ENCODE results near the gene ARMC9. TPM values are rescaled to one million over a fixed set of nuclear protein-coding genes. Genes with fewer than 3 reads are reported as not detected.

The ARMC9 gene
- total RNA-seq, 1 experiment from 2014 or later = 42.7 TPM

DNA sequence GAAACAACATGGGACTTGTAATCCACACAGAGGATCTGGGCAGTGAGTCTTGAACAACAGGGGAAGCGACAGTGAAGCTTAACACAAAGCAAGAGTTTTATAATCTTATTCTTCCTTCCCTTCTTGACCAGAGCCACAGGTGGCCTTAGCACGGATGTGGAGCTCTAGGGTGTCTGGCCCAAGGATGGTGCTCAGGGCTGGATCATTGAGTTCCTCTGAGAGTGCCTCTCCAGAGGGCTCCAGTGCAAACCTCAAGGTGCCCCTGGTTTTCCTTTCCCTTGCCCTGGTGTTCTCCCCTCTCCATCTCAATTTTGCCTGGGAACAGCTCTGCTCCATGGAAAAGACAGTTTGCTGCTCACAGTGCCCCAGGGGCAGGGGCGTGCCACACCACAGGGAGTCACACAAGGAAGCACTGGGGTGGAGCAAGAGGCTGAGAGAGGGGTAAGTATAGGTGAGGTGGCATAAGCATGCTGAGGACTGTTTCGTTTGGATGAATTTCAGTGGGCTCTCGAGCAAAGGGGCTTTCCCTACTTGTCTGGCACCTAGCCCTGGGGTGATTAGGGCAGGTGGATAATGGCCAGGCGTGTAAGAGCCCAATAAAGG lies 108.5 kb downstream of the ARMC9 start:
- intact Hi-C loops (cut with micrococcal nuclease; ENCODE audit: unreplicated experiment) = no loop called here
- no peak for ATAC-seq
- BruUV-seq (replicated peaks) = no TSS peak
- Histone ChIP-seq H3K9me3 (ENCODE audit: control insufficient read depth, insufficient read depth, low read depth, low read length) (no peaks in the 10 kb centered on the region), H3K27me3 (ENCODE audit: control insufficient read depth, insufficient read depth, low read length) (no peaks in the 10 kb centered on the region), H3K4me1 (ENCODE audit: control insufficient read depth, insufficient read depth, low read length) (peaks cover 4% of the 10 kb centered on the region), H3K36me3 (ENCODE audit: control insufficient read depth, insufficient read depth, low read length) (no peaks in the 10 kb centered on the region), H3K4me3 (ENCODE audit: low read depth in 2 of 2, low read length in 2 of 2) (no peak overlapping the region), H3K27ac (ENCODE audit: low read length) (no peak overlapping the region)
- ChIA-PET CTCF (interaction anchor here (0.7 to 1.2 kb wide), 2 partner anchors 10 to 105 kb away, joined by 3 read pairs; no protein-coding TSS in a partner anchor), POLR2A (no interaction called here)
- in situ Hi-C loops (cut with HindIII; ENCODE audit: low pct_unique_long_range_greater_than_20kb, low sequenced_read_pairs) = loop anchor here (25.0 kb wide), 1 partner anchor 105 kb away; no protein-coding TSS in a partner anchor
- TF ChIP-seq SIN3A (IDR thresholded peaks at IDR 0.05; ENCODE audit: borderline replicate concordance, insufficient read depth, low read depth, low read length) (no peak), TCF7L2 (IDR thresholded peaks at IDR 0.05; ENCODE audit: low read depth, low read length) (no peak), POLR2AphosphoS5 (IDR thresholded peaks at IDR 0.05; ENCODE audit: low read depth, low read length) (no peak)
- TF ChIP-seq, protein P1, sequence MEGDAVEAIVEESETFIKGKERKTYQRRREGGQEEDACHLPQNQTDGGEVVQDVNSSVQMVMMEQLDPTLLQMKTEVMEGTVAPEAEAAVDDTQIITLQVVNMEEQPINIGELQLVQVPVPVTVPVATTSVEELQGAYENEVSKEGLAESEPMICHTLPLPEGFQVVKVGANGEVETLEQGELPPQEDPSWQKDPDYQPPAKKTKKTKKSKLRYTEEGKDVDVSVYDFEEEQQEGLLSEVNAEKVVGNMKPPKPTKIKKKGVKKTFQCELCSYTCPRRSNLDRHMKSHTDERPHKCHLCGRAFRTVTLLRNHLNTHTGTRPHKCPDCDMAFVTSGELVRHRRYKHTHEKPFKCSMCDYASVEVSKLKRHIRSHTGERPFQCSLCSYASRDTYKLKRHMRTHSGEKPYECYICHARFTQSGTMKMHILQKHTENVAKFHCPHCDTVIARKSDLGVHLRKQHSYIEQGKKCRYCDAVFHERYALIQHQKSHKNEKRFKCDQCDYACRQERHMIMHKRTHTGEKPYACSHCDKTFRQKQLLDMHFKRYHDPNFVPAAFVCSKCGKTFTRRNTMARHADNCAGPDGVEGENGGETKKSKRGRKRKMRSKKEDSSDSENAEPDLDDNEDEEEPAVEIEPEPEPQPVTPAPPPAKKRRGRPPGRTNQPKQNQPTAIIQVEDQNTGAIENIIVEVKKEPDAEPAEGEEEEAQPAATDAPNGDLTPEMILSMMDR (IDR thresholded peaks at IDR 0.05) = no peak
- TF ChIP-seq, protein P2, sequence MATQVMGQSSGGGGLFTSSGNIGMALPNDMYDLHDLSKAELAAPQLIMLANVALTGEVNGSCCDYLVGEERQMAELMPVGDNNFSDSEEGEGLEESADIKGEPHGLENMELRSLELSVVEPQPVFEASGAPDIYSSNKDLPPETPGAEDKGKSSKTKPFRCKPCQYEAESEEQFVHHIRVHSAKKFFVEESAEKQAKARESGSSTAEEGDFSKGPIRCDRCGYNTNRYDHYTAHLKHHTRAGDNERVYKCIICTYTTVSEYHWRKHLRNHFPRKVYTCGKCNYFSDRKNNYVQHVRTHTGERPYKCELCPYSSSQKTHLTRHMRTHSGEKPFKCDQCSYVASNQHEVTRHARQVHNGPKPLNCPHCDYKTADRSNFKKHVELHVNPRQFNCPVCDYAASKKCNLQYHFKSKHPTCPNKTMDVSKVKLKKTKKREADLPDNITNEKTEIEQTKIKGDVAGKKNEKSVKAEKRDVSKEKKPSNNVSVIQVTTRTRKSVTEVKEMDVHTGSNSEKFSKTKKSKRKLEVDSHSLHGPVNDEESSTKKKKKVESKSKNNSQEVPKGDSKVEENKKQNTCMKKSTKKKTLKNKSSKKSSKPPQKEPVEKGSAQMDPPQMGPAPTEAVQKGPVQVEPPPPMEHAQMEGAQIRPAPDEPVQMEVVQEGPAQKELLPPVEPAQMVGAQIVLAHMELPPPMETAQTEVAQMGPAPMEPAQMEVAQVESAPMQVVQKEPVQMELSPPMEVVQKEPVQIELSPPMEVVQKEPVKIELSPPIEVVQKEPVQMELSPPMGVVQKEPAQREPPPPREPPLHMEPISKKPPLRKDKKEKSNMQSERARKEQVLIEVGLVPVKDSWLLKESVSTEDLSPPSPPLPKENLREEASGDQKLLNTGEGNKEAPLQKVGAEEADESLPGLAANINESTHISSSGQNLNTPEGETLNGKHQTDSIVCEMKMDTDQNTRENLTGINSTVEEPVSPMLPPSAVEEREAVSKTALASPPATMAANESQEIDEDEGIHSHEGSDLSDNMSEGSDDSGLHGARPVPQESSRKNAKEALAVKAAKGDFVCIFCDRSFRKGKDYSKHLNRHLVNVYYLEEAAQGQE (IDR thresholded peaks at IDR 0.05; ENCODE audit: insufficient read depth in 1 of 2, low read depth in 2 of 2, low read length in 1 of 2) = no peak
- no peak for DNase-seq (ENCODE audit: low read depth, low spot score)

DNA sequence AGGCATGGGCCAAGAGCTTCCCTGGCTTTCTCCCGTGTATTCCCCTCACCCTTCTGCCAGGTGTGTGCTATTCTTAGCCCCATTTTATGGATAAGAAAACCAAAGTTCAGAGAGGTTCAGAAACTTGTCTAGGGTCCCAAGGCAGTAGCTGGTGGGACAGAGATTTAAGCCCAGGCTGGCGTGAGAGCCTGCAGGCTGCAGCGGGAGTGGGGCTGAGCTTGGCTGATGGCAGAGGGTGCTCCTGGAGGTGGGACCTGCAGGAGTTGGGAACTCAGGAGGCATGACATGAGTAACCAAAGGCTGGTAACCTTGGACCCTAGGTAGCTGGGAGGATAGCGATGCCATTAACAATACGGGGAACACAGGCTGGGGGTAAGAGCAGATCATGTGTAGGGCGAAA lies 109.8 kb downstream of the ARMC9 start:
- POLR2A ChIA-PET = no interaction called here

More for the DNA sequence above, 109.8 kb downstream of the ARMC9 start:
- CTCF ChIA-PET = no interaction called here
- ATAC-seq = no peak
- BruUV-seq (replicated peaks) = no TSS peak
- Histone ChIP-seq H3K36me3 (ENCODE audit: control insufficient read depth, insufficient read depth, low read length) (no peaks in the 10 kb centered on the region), H3K4me1 (ENCODE audit: control insufficient read depth, insufficient read depth, low read length) (peaks cover 4% of the 10 kb centered on the region), H3K4me3 (ENCODE audit: low read depth in 2 of 2, low read length in 2 of 2) (no peak overlapping the region), H3K27me3 (ENCODE audit: control insufficient read depth, insufficient read depth, low read length) (no peaks in the 10 kb centered on the region), H3K27ac (ENCODE audit: low read length) (no peak overlapping the region), H3K9me3 (ENCODE audit: control insufficient read depth, insufficient read depth, low read depth, low read length) (no peaks in the 10 kb centered on the region)
- no peak for TF ChIP-seq SIN3A (IDR thresholded peaks at IDR 0.05; ENCODE audit: borderline replicate concordance, insufficient read depth, low read depth, low read length)
- TF ChIP-seq TCF7L2 (IDR thresholded peaks at IDR 0.05; ENCODE audit: low read depth, low read length) = no peak
- TF ChIP-seq POLR2AphosphoS5 (IDR thresholded peaks at IDR 0.05; ENCODE audit: low read depth, low read length) = no peak
- TF ChIP-seq, protein P2 (IDR thresholded peaks at IDR 0.05; ENCODE audit: insufficient read depth in 1 of 2, low read depth in 2 of 2, low read length in 1 of 2) = no peak
- in situ Hi-C loops (cut with HindIII; ENCODE audit: low pct_unique_long_range_greater_than_20kb, low sequenced_read_pairs) (loop anchor here (25.0 kb wide), 1 partner anchor 104 kb away; no protein-coding TSS in a partner anchor), intact Hi-C loops (cut with micrococcal nuclease; ENCODE audit: unreplicated experiment) (no loop called here)
- DNase-seq (ENCODE audit: low read depth, low spot score) = no peak
